Measurements from ENCODE around the gene USF2. TPM values are rescaled to one million over a fixed set of nuclear protein-coding genes. Genes with fewer than 3 reads are reported as not detected.
"Not testable (repeated sequence)": the region's sequence is repeated elsewhere in the genome, so short reads cannot be mapped to it uniquely, and the experiment has no call there.

The USF2 gene
- total and polyA plus RNA-seq, 2 of the 8 experiments (the other 6 are each of a cell fraction or from before 2014, with no cell fraction given), result 74.1 to 109 TPM

DNA sequence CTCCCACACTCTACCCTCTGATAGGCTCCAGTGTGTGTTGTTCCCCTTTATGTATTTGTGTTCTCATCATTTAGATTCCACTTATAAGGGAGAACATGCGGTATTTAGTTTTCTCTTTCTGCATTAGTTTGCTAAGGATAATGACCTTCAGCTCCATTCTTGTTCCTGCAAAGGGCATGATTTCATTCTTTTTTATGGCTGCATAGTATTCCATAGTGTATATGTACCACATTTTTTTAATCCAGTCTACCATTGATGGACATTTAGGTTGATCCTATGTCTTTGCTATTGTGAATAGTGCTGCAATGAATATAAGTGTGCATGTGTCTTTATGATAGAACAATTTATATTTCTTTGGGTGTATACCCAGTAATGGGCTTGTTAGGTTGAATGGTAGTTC is 29.2 kb upstream of the USF2 start:
- H3K18ac ChIP-seq (ENCODE audit: extremely low read depth, low read length); H3K4ac ChIP-seq (replicated peaks; ENCODE audit: insufficient read length, low read depth, low read length); H4K91ac ChIP-seq (replicated peaks; ENCODE audit: insufficient read length, low read length); H2BK15ac ChIP-seq (ENCODE audit: low read length); H2BK5ac ChIP-seq (ENCODE audit: low read depth, low read length); H3K9ac ChIP-seq (replicated peaks in 1 of 4; ENCODE audit: extremely low read depth in 1 of 4, low read depth in 3 of 4, low read length in 3 of 4); H2AFZ ChIP-seq (ENCODE audit: low read length); H3K4me2 ChIP-seq (ENCODE audit: insufficient read depth in 1 of 2, low read depth in 2 of 2, low read length in 2 of 2); H3K4me1 ChIP-seq (replicated peaks in 1 of 4; ENCODE audit: control insufficient read depth in 3 of 4, insufficient read depth in 4 of 4, low read length in 3 of 4); H3K36me3 ChIP-seq (ENCODE audit: control insufficient read depth in 2 of 4, insufficient read depth in 4 of 4, low read length in 3 of 4); DNase-seq (ENCODE audit: low read depth in 1 of 2, low spot score in 2 of 2); H4K20me1 ChIP-seq (replicated peaks in 1 of 2; ENCODE audit: control insufficient read depth in 1 of 2, insufficient read depth in 2 of 2, low read length in 2 of 2); H3K23me2 ChIP-seq (ENCODE audit: low read depth, low read length); H4K5ac ChIP-seq (ENCODE audit: insufficient read length, low read depth, low read length); H2BK120ac ChIP-seq (replicated peaks; ENCODE audit: low read depth, low read length); H2AK5ac ChIP-seq (ENCODE audit: low read depth, low read length); H2BK12ac ChIP-seq (ENCODE audit: low read depth, low read length); H4K8ac ChIP-seq (ENCODE audit: extremely low read depth, insufficient read depth, low read length); H3K23ac ChIP-seq (ENCODE audit: insufficient read length); H3K14ac ChIP-seq (ENCODE audit: insufficient read length); POLR2A ChIA-PET (ENCODE audit: partially characterized antibody); H3K27me3 ChIP-seq (replicated peaks in 1 of 4; ENCODE audit: control insufficient read depth in 3 of 4, extremely low read depth in 1 of 4, insufficient read depth in 3 of 4, low read length in 3 of 4); H3K79me2 ChIP-seq (ENCODE audit: control insufficient read depth in 1 of 2, insufficient read depth in 2 of 2, low read length in 2 of 2); FAIRE-seq; H3K79me1 ChIP-seq (ENCODE audit: low read depth, low read length); H3K56ac ChIP-seq (replicated peaks; ENCODE audit: insufficient read length, low read depth, low read length); H2BK20ac ChIP-seq (ENCODE audit: low read length); H3K4me3 ChIP-seq (ENCODE audit: extremely low read depth in 1 of 4, insufficient read depth in 2 of 4, low read depth in 3 of 4, low read length in 4 of 4); H3K27ac ChIP-seq (ENCODE audit: low read depth, low read length): not testable (repeated sequence)
- peaks cover 9 to 14% of the 10 kb centered on the region in 2 experiments; a peak in 3 of 4 replicates for H3K9me3 ChIP-seq (ENCODE audit: insufficient read depth in 2 of 2, low read depth in 1 of 2, low read length in 1 of 2)
- WGBS, 2 experiments (ENCODE audit: extremely low coverage in 1 of 2, insufficient coverage in 1 of 2, insufficient read length in 1 of 2, insufficient replicate concordance in 2 of 2, low coverage in 1 of 2, low lambda C conversion rate in 2 of 2, missing lambda C conversion rate in 1 of 2), result 83% methylated on average over 1 of the region's 1 CpG; no CpG with 5 or more reads in 1 of the 2 experiments
- CTCF ChIA-PET (ENCODE audit: partially characterized antibody), result interaction anchor here (5.7 kb wide), 1 partner anchor 12 kb away, joined by 16 read pairs; the partner anchor contains the start of gene FAM187B

Data from H1 (cell line).